GM12892 (cell line): ENCODE measurements around the gene NGF.

Source experiments
- POLR2A ChIP-seq: IDR thresholded peaks from 2 replicates; pipeline ENCODE4 v1.6.1; 2011; ENCODE audit warnings: low read depth, low read length, control low read depth
- POLR2AphosphoS5 ChIP-seq: IDR thresholded peaks from 2 replicates; pipeline ENCODE4 v1.6.1; 2011; ENCODE audit warnings: low read depth, low read length, control low read depth

GRCh38 chr1:115301438-115302020 lies 36.5 kb downstream of the NGF start:
- TF ChIP-seq POLR2AphosphoS5 (no peak), POLR2A (no peak)
